CD4-positive, alpha-beta T cell (primary cell): ENCODE results near the gene GIT1. TPM values are rescaled to one million over a fixed set of nuclear protein-coding genes. Genes with fewer than 3 reads are reported as not detected.

Experiments used
- ATAC-seq: fragments of 200-7000 bp; cut with Tn5 transposase; one replicate; pipeline ENCODE4 v1.10.0; 2022; ENCODE audit warnings: mild to moderate bottlenecking; ENCODE audit not compliant: poor library complexity
- CTCF ChIA-PET: fragments of 350-600 bp; sonication (Branson Sonifier 250); formaldehyde crosslinking; loops from one replicate; lab custom pipeline; 2021; ENCODE audit warnings: antibody characterized with exemption, inconsistent platforms; lab: Charles Lee
- POLR2A ChIA-PET: fragments of 350-600 bp; sonication (Branson Sonifier 250); formaldehyde crosslinking; loops from one replicate; lab custom pipeline; 2021; ENCODE audit warnings: antibody characterized with exemption, inconsistent platforms; lab: Charles Lee
- DNase-seq, 14 experiments: peaks; one replicate each; pipeline ENCODE4 v3.0.0-alpha.2; 2013 to 2020; ENCODE audit warnings: mixed read lengths in 2 of 14
- H3K27ac ChIP-seq, 2 donors: one replicate each; pipeline versions ENCODE4 v1.5.1 to v1.7.0; 2013; ENCODE audit warnings: low read length in 2 of 2, low read depth in 1 of 2, mild to moderate bottlenecking in 1 of 2
- H3K27me3 ChIP-seq, 2 experiments: 1 replicate in 1 of 2; 2 replicates in 1 of 2; pipeline versions ENCODE4 v1.6.1 to v1.7.0; 2013; ENCODE audit warnings: low read length in 2 of 2, control low read depth in 1 of 2, mild to moderate bottlenecking in 1 of 2, moderate library complexity in 1 of 2; ENCODE audit not compliant: insufficient read depth in 2 of 2, control insufficient read depth in 1 of 2
- H3K36me3 ChIP-seq: one replicate; pipeline ENCODE4 v1.6.1; 2013; ENCODE audit warnings: low read length, control low read depth; ENCODE audit not compliant: insufficient read depth
- H3K4me1 ChIP-seq: one replicate; pipeline ENCODE4 v1.6.1; 2013; ENCODE audit warnings: low read length, control low read depth; ENCODE audit not compliant: insufficient read depth
- H3K4me3 ChIP-seq: one replicate; pipeline ENCODE4 v1.5.1; 2013; ENCODE audit warnings: mild to moderate bottlenecking, low read length, moderate library complexity
- H3K9me3 ChIP-seq, 2 experiments: 1 replicate in 1 of 2; 2 replicates in 1 of 2; pipeline versions ENCODE4 v1.6.1 to v1.7.0; 2013; ENCODE audit warnings: low read length in 2 of 2, mild to moderate bottlenecking in 2 of 2, control low read depth in 1 of 2, moderate library complexity in 1 of 2; ENCODE audit not compliant: control insufficient read depth in 1 of 2, insufficient read depth in 1 of 2
- H3K27ac Mint-ChIP-seq: one replicate; pipeline ENCODE4 v1.8.0; 2020; ENCODE audit warnings: mixed read lengths
- H3K27me3 Mint-ChIP-seq: one replicate; pipeline ENCODE4 v1.8.0; 2021; ENCODE audit warnings: mixed read lengths
- H3K36me3 Mint-ChIP-seq: one replicate; pipeline ENCODE4 v1.8.0; 2021; ENCODE audit warnings: low read depth, mixed read lengths
- H3K4me1 Mint-ChIP-seq: one replicate; pipeline ENCODE4 v1.8.0; 2021; ENCODE audit warnings: low read depth, mixed read lengths
- H3K4me3 Mint-ChIP-seq: one replicate; pipeline ENCODE4 v1.8.0; 2020; ENCODE audit warnings: mild to moderate bottlenecking, mixed read lengths
- H3K9me3 Mint-ChIP-seq: one replicate; pipeline ENCODE4 v1.8.0; 2020; ENCODE audit warnings: mixed read lengths
- intact Hi-C, 2 experiments: fragments of 100-400 bp; cut with DNase I in 1 of 2; cut with micrococcal nuclease in 1 of 2; formaldehyde crosslinking; loops; one replicate each; pipeline versions ENCODE4 v1.15.1 to v1.9.0; 2023 to 2025; cut with DNase I, micrococcal nuclease
- total RNA-seq, 174 experiments: library from RNA in 2 of 174; stranded (reverse) in 2 of 174; gene quantifications; one replicate each; pipeline ENCODE4 v1.2.3 and lab custom pipeline; 2021 to 2026
- TF ChIP-seq, protein P1 (sequence below): fragments of 200-600 bp; IDR thresholded peaks from one replicate; pipeline ENCODE4 v1.8.0; 2022; ENCODE audit warnings: antibody characterized with exemption, mild to moderate bottlenecking

The GIT1 gene
- total RNA-seq, 2 experiments from 2014 or later: 35.8 to 36.7 TPM

DNA sequence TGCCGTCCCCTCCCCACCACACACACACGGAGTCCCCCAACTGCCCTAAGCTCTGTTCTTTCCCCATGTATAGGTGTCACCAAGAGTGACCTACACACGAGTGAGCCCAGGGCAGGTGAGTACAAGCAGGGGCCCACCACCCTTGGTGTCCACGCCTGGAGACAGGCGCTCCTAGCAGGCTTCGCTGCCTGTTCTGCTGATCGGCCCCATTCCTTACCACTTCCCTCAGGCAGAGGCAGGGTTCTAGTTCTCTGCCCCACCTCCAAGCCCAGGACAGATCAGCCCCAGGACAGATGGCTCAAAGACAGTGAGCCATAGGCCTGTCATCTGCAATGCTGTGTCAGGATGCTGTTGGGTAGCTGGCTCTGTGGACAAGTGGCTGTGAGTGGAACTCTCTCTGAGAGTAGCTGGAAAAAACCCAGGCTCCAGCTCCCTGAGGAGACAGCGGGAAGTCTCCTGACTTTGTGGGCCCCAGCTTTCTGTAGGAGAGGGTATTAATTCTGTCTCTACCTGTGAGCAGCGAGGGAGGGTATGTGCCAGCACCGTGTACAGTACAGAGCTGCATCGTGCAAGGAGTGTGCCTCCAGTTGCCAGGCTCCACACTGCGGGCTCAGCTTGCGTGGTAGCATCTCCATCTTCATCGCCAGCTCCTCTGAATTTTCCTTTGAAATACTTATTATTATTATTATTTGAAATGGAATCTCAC is 20.1 kb downstream of the GIT1 start:
- H3K36me3 Mint-ChIP-seq: peaks cover 12% of the 10 kb centered on the region
- Histone ChIP-seq H3K9me3 (no peaks in the 10 kb centered on the region), H3K4me1 (peaks cover 49% of the 10 kb centered on the region), H3K36me3 (peaks cover 16% of the 10 kb centered on the region), H3K27ac (peak overlapping the region in 1 of 2 donors; percentile 57), H3K27me3 (no peaks in the 10 kb centered on the region), H3K4me3 (peak overlapping the region; percentile 90)
- H3K4me1 Mint-ChIP-seq: peaks cover 29% of the 10 kb centered on the region
- H3K9me3 Mint-ChIP-seq: no peaks in the 10 kb centered on the region
- H3K27me3 Mint-ChIP-seq: no peaks in the 10 kb centered on the region
- TF ChIP-seq, protein P1, sequence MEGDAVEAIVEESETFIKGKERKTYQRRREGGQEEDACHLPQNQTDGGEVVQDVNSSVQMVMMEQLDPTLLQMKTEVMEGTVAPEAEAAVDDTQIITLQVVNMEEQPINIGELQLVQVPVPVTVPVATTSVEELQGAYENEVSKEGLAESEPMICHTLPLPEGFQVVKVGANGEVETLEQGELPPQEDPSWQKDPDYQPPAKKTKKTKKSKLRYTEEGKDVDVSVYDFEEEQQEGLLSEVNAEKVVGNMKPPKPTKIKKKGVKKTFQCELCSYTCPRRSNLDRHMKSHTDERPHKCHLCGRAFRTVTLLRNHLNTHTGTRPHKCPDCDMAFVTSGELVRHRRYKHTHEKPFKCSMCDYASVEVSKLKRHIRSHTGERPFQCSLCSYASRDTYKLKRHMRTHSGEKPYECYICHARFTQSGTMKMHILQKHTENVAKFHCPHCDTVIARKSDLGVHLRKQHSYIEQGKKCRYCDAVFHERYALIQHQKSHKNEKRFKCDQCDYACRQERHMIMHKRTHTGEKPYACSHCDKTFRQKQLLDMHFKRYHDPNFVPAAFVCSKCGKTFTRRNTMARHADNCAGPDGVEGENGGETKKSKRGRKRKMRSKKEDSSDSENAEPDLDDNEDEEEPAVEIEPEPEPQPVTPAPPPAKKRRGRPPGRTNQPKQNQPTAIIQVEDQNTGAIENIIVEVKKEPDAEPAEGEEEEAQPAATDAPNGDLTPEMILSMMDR: no peak
- peak overlapping the region; percentile 94 for H3K4me3 Mint-ChIP-seq
- POLR2A ChIA-PET: interaction anchor here (0.8 to 5.2 kb wide), 4 partner anchors 46 to 618 kb away, joined by 3 to 37 read pairs (median 14); partner anchors contain the start of gene PHF12
- CTCF ChIA-PET: interaction anchor here (0.6 to 5.0 kb wide), 4 partner anchors 22 to 935 kb away, joined by 3 to 30 read pairs (median 10); no protein-coding TSS in a partner anchor
- DNase-seq (peak in 1 of 14 experiments; percentile 1), ATAC-seq (no peak)
- peak overlapping the region; percentile 66 for H3K27ac Mint-ChIP-seq
- intact Hi-C loops: loop anchor here (2.0 to 10.0 kb wide), 3 partner anchors 19 to 193 kb away; partner anchors contain the start of gene GIT1 (in 1 of the 2)

DNA sequence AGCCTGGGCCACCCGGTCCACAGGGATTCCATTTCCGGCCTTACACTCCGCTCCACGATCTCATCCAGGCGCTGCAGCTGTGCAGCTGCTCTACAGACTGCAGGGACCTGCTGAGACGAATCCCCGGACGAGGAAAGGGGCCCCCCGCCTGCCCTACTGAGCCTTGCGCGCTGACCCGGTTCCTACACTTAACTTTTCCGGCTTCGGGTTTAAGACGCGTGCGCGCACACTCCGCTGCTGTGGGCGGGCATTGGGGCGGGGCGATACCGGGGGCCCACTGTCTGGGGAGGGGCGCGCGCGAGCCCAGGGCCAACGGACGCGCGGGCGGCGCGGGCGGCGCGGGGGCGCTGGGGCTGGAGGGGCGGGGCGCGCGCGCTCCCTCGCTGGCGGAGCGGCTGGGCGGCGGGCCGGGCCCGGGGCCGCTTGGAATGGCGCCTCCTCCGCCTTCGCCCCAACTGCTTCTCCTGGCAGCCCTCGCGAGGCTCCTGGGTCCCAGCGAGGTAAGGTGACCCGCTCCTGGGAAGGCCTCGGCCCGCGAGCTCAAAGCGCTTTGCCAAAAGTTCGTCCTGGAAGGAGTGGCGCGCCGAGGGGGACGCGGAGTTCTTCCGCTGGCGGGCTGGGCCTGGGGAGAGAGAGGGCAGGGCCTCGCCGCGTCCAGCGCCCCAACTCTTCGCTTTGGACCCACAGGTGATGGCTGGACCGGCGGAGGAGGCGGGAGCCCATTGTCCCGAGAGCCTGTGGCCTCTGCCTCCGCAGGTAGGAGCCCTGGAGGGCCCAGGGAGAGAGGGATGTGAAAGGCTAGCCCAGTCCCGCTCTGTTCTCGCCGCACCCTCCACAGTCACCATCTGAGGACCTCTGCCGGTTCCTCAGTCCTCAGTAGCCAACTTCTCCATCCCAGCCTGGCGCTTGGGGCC is 20.9 kb downstream of the GIT1 start, which contains the start of gene TP53I13:
Gene TP53I13, plus strand, starts transcription at position 371 of the 914 bp plus-strand sequence. Its CDS starts 58 bp downstream, at position 429.
- Mint-ChIP-seq H3K27ac (peak within 1 kb of the TSS; percentile 82), H3K9me3 (no peaks in the 10 kb centered on the region), H3K27me3 (no peaks in the 10 kb centered on the region), H3K4me3 (peak within 1 kb of the TSS; percentile 96), H3K36me3 (peaks cover 5% of the 10 kb centered on the region), H3K4me1 (peaks cover 35% of the 10 kb centered on the region)
- H3K36me3 ChIP-seq: peaks cover 10% of the 10 kb centered on the region
- intact Hi-C loops: loop anchor here (1.0 to 10.0 kb wide), 4 partner anchors 20 to 194 kb away; partner anchors contain the start of genes GIT1 (in 1 of the 2) and TAOK1 (in 1 of the 2)
- H3K4me1 ChIP-seq: peaks cover 58% of the 10 kb centered on the region
- no peaks in the 10 kb centered on the region for H3K27me3 ChIP-seq
- TF ChIP-seq, protein P1: no peak
- no peaks in the 10 kb centered on the region for H3K9me3 ChIP-seq
- ATAC-seq (peak; percentile 62), DNase-seq (peak; percentile 69 to 98 (median 92))
- peak within 1 kb of the TSS; percentile 61 to 70 for H3K27ac ChIP-seq
- CTCF ChIA-PET: interaction anchor here (0.7 to 5.0 kb wide), 6 partner anchors 14 to 49 kb away, joined by 3 to 30 read pairs (median 5); no protein-coding TSS in a partner anchor
- POLR2A ChIA-PET: interaction anchor here (0.8 to 5.2 kb wide), 13 partner anchors 13 to 617 kb away, joined by 3 to 37 read pairs (median 6); partner anchors contain the start of genes ANKRD13B, NUFIP2, PHF12 and SSH2
- peak within 1 kb of the TSS; percentile 90 for H3K4me3 ChIP-seq
